H1 (cell line): ENCODE results near the gene MAP3K15.
"Not testable (repeated sequence)": the region's sequence is repeated elsewhere in the genome, so short reads cannot be mapped to it uniquely, and the experiment has no call there.

Source experiments
- BCL11A ChIP-seq, 2 experiments: IDR thresholded peaks; one replicate each; pipeline ENCODE4 v1.6.1; 2011; ENCODE audit warnings: low read depth in 2 of 2, low read length in 2 of 2, mild to moderate bottlenecking in 2 of 2
- CEBPB ChIP-seq: IDR thresholded peaks from 2 replicates; pipeline ENCODE4 v1.6.1; 2012; ENCODE audit warnings: low read depth, low read length
- CHD2 ChIP-seq: IDR thresholded peaks from 2 replicates; pipeline ENCODE4 v1.6.1; 2012; ENCODE audit warnings: low read length, improper control_type of control experiment
- EP300 ChIP-seq, 2 experiments: IDR thresholded peaks; 1 replicate in 1 of 2; 2 replicates in 1 of 2; pipeline ENCODE4 v1.6.1; 2011 to 2012; ENCODE audit warnings: low read depth in 2 of 2, low read length in 2 of 2, mild to moderate bottlenecking in 2 of 2, borderline replicate concordance in 1 of 2, inconsistent platforms in 1 of 2, moderate library complexity in 1 of 2
- FOSL1 ChIP-seq: IDR thresholded peaks from 2 replicates; pipeline ENCODE4 v1.6.1; 2011; ENCODE audit warnings: mild to moderate bottlenecking, low read depth, low read length, moderate library complexity; ENCODE audit not compliant: insufficient read depth
- POLR2A ChIP-seq, 2 experiments: IDR thresholded peaks; 1 replicate in 1 of 2; 2 replicates in 1 of 2; pipeline ENCODE4 v1.6.1; 2011; ENCODE audit warnings: low read depth in 2 of 2, low read length in 2 of 2, mild to moderate bottlenecking in 2 of 2; ENCODE audit errors: control extremely low read depth in 1 of 2
- POLR2AphosphoS5 ChIP-seq: IDR thresholded peaks from 2 replicates; pipeline ENCODE4 v1.6.1; 2011; ENCODE audit warnings: low read depth, low read length
- SIN3A ChIP-seq, 2 experiments: IDR thresholded peaks in 1 of 2; conservative IDR thresholded peaks in 1 of 2; 2 replicates each; pipeline ENCODE4 v1.6.1; 2011 to 2012; ENCODE audit warnings: low read length in 2 of 2, improper control_type of control experiment in 1 of 2, low read depth in 1 of 2, mild to moderate bottlenecking in 1 of 2
- SUZ12 ChIP-seq: fragments of 200-600 bp; sonication (generic); IDR thresholded peaks from 2 replicates; pipeline ENCODE4 v1.6.1; 2012; ENCODE audit warnings: mild to moderate bottlenecking, inconsistent platforms, low read length, moderate library complexity, mixed read lengths
- TEAD4 ChIP-seq: IDR thresholded peaks from 2 replicates; pipeline ENCODE4 v1.6.1; 2012; ENCODE audit warnings: low read depth, low read length, inconsistent platforms, mixed read lengths
- TF ChIP-seq, protein P1 (sequence below), 3 experiments: IDR thresholded peaks; 1 replicate in 2 of 3; 2 replicates in 1 of 3; pipeline versions ENCODE4 v1.5.1 to v1.6.1; 2011; ENCODE audit warnings: low read length in 3 of 3, mild to moderate bottlenecking in 3 of 3, inconsistent platforms in 2 of 3, low read depth in 1 of 3, moderate library complexity in 1 of 3; ENCODE audit not compliant: insufficient read depth in 1 of 3; ENCODE audit errors: control extremely low read depth in 1 of 3

DNA sequence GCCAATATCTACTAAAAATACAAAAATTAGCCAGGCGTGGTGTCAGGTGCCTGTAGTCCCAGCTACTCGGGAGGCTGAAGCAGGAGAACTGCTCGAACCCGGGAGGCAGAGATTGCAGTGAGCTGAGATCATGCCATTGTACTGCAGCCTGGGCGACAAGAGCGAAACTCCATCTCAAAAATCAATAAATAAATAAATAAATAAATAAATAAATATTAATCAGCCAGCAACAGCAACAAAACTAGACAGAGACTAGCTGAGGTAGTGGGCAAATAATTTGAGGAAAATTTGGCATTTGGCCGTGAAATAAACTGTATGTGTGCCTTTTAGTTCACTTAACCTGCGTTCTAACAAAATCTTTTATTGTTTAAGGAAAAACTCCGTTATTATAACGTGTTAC lies 69.5 kb downstream of the MAP3K15 start:
- not testable (repeated sequence) for TF ChIP-seq CHD2; POLR2A (IDR thresholded peaks at IDR 0.05; ENCODE audit: control extremely low read depth in 1 of 2, low read depth in 2 of 2, low read length in 2 of 2); POLR2AphosphoS5; FOSL1; EP300 (IDR thresholded peaks at IDR 0.05; ENCODE audit: borderline replicate concordance in 1 of 2, low read depth in 2 of 2, low read length in 2 of 2); TEAD4; SUZ12; SIN3A (conservative IDR thresholded peaks at IDR 0.05 in 1 of 2, IDR thresholded peaks at IDR 0.05 in 1 of 2; ENCODE audit: low read depth in 1 of 2, low read length in 2 of 2); BCL11A (IDR thresholded peaks at IDR 0.05; ENCODE audit: low read depth in 2 of 2, low read length in 2 of 2); CEBPB
- TF ChIP-seq, protein P1, sequence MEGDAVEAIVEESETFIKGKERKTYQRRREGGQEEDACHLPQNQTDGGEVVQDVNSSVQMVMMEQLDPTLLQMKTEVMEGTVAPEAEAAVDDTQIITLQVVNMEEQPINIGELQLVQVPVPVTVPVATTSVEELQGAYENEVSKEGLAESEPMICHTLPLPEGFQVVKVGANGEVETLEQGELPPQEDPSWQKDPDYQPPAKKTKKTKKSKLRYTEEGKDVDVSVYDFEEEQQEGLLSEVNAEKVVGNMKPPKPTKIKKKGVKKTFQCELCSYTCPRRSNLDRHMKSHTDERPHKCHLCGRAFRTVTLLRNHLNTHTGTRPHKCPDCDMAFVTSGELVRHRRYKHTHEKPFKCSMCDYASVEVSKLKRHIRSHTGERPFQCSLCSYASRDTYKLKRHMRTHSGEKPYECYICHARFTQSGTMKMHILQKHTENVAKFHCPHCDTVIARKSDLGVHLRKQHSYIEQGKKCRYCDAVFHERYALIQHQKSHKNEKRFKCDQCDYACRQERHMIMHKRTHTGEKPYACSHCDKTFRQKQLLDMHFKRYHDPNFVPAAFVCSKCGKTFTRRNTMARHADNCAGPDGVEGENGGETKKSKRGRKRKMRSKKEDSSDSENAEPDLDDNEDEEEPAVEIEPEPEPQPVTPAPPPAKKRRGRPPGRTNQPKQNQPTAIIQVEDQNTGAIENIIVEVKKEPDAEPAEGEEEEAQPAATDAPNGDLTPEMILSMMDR (IDR thresholded peaks at IDR 0.05; ENCODE audit: control extremely low read depth in 1 of 3, insufficient read depth in 1 of 3, low read depth in 1 of 3, low read length in 3 of 3) = not testable (repeated sequence)
